ENCODE results near the gene IFT172.

DNA sequence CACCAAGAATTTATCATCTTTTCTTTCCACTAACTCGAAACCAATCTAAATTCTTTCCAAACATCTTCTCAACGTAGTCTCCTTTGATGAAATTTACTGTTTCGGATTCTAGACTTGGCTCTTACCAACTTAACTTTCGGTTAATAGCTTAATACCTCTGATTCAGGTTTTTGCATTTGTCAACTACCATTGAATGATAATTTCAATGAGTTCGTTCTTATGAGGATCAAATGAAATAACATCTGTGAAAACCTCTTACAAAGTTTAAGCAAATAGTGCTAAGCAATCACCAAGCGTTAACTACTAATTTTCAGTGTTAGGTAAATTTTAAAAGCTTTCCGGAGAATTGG, 61.7 kb downstream of the IFT172 start:
- TF ChIP-seq POLR2A (IDR thresholded peaks at IDR 0.05): no peak
- TF ChIP-seq, protein P1, sequence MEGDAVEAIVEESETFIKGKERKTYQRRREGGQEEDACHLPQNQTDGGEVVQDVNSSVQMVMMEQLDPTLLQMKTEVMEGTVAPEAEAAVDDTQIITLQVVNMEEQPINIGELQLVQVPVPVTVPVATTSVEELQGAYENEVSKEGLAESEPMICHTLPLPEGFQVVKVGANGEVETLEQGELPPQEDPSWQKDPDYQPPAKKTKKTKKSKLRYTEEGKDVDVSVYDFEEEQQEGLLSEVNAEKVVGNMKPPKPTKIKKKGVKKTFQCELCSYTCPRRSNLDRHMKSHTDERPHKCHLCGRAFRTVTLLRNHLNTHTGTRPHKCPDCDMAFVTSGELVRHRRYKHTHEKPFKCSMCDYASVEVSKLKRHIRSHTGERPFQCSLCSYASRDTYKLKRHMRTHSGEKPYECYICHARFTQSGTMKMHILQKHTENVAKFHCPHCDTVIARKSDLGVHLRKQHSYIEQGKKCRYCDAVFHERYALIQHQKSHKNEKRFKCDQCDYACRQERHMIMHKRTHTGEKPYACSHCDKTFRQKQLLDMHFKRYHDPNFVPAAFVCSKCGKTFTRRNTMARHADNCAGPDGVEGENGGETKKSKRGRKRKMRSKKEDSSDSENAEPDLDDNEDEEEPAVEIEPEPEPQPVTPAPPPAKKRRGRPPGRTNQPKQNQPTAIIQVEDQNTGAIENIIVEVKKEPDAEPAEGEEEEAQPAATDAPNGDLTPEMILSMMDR (IDR thresholded peaks at IDR 0.05): no peak

Data from thyroid gland (tissue), 4 donors.